Body of pancreas (tissue), 4 donors: ENCODE results near the gene ALPP. TPM values are rescaled to one million over a fixed set of nuclear protein-coding genes. Genes with fewer than 3 reads are reported as not detected.

Experiments
- ATAC-seq: fragments of 150-250 bp; one replicate; pipeline ENCODE4 v1.9.1; 2016
- DNase-seq, 4 donors: peaks; one replicate each; pipeline ENCODE4 v3.0.0-alpha.2; 2019
- H3K27ac ChIP-seq, 4 donors: fragments of 200-600 bp; sonication (generic); 1 replicate in 3 of 4; 2 replicates in 1 of 4; pipeline versions ENCODE4 v1.5.1 to v1.6.1; 2016 to 2019; ENCODE audit warnings: mild to moderate bottlenecking in 1 of 4, mixed read lengths in 1 of 4, moderate library complexity in 1 of 4
- H3K27me3 ChIP-seq, 2 donors: fragments of 200-600 bp; sonication (generic); one replicate each; pipeline ENCODE4 v1.6.0; 2016; ENCODE audit warnings: mild to moderate bottlenecking in 1 of 2
- H3K36me3 ChIP-seq, 2 donors: fragments of 200-600 bp; sonication (generic); replicated peaks in 1 of 2; 2 replicates each; pipeline ENCODE4 v1.5.1; 2016; ENCODE audit warnings: low read depth in 2 of 2; ENCODE audit not compliant: insufficient read depth in 1 of 2
- H3K4me1 ChIP-seq: fragments of 200-600 bp; sonication (generic); one replicate; pipeline ENCODE4 v1.6.0; 2016
- H3K4me3 ChIP-seq, 2 donors: fragments of 200-600 bp; sonication (generic); 1 replicate in 1 of 2; 2 replicates in 1 of 2; pipeline ENCODE4 v1.5.1; 2016 to 2019
- H3K9me3 ChIP-seq, 3 donors: fragments of 200-600 bp; sonication (generic); 1 replicate in 2 of 3; 2 replicates in 1 of 3; pipeline ENCODE4 v1.5.1; 2016
- CTCF ChIP-seq, 7 experiments: fragments of 450-650 bp in 4 of 7; fragments of 200-600 bp in 3 of 7; sonication (generic) in 3 of 7; IDR thresholded peaks; one replicate each; pipeline ENCODE4 v1.5.1; 2016 to 2019; ENCODE audit warnings: antibody characterized with exemption in 7 of 7
- POLR2A ChIP-seq, 3 donors: fragments of 450-650 bp; IDR thresholded peaks; one replicate each; pipeline ENCODE4 v1.6.1; 2016; ENCODE audit warnings: antibody characterized with exemption in 3 of 3, mild to moderate bottlenecking in 2 of 3
- WGBS, 2 donors: methylation state at CpG; one replicate each; pipeline ENCODE4 v1.1.5; 2017; 5-methylcytosine and 5-hydroxymethylcytosine counted together
- intact Hi-C: fragments of 100-400 bp; cut with DNase I; formaldehyde crosslinking; loops from one replicate; pipeline ENCODE4 v1.15.1; 2023
- total RNA-seq, 2 donors: library from RNA; depleted of rRNA; stranded (reverse); fragments of >200 nt; gene quantifications; one replicate each; pipeline ENCODE4 v1.1.0, GENCODE V29; 2016

The ALPP gene
- total RNA-seq, 2 donors from 2014 or later: 0.52 TPM; not detected in 1

DNA sequence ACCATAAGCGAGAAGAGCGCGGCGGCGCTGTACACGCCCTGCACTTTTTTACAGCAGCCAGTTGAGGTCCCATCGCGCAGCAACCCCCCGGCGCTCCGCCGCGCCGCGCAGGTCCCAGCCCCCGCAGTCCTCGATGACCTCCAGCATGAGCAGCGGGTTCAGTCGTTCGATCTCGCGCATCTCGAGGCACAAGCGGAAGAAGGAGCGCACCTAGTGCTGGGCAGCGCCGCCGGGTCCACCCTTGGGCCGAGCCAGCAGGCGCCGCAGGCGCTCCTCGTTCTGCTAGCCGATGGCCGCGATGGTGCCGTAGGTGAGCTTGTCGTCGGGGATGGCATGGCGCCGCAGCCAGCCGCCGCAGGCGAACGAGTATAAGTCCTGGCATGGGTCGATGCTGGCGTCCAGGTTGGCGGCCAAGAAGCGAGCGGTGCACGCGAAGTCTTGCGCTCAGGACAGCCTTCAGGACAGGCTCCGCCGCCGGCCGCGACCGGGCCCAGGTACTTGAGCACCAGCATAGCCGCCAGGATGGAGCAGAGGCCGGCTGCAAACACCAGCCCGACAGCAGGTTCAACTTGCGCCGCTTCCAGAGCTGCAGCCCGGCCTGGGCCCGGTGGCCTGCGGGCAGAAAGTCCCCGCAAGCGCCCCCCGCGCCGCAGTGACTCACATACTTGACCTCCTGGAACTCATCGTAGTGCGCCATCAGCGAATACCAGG, 8.3 kb downstream of the ALPP start:
- Histone ChIP-seq H3K27me3 (peaks cover 2 to 28% of the 10 kb centered on the region in 2 donors), H3K27ac (no peak overlapping the region), H3K9me3 (no peaks in the 10 kb centered on the region), H3K4me3 (no peak overlapping the region), H3K36me3 (no peaks in the 10 kb centered on the region), H3K4me1 (peaks cover 22% of the 10 kb centered on the region)
- ATAC-seq (no peak), DNase-seq (no peak)
- 6 to 26% methylated on average over 9 to 75 of the region's 75 CpGs for WGBS, 2 donors
- TF ChIP-seq CTCF (IDR thresholded peaks at IDR 0.05) (no peak), POLR2A (IDR thresholded peaks at IDR 0.05) (no peak)
- intact Hi-C loops: no loop called here

GRCh38 chr2:232387451-232388171, 9.1 kb downstream of the ALPP start:
- peaks cover 22% of the 10 kb centered on the region for H3K4me1 ChIP-seq
- no peak for TF ChIP-seq CTCF (IDR thresholded peaks at IDR 0.05)
- TF ChIP-seq POLR2A (IDR thresholded peaks at IDR 0.05): no peak
- no peaks in the 10 kb centered on the region for H3K9me3 ChIP-seq
- H3K27ac ChIP-seq: no peak overlapping the region
- DNase-seq (no peak), ATAC-seq (no peak)
- H3K27me3 ChIP-seq: peaks cover 2 to 28% of the 10 kb centered on the region in 2 donors
- intact Hi-C loops: no loop called here
- H3K36me3 ChIP-seq: no peaks in the 10 kb centered on the region
- 8 to 17% methylated on average over 19 to 50 of the region's 50 CpGs for WGBS, 2 donors
- no peak overlapping the region for H3K4me3 ChIP-seq

DNA sequence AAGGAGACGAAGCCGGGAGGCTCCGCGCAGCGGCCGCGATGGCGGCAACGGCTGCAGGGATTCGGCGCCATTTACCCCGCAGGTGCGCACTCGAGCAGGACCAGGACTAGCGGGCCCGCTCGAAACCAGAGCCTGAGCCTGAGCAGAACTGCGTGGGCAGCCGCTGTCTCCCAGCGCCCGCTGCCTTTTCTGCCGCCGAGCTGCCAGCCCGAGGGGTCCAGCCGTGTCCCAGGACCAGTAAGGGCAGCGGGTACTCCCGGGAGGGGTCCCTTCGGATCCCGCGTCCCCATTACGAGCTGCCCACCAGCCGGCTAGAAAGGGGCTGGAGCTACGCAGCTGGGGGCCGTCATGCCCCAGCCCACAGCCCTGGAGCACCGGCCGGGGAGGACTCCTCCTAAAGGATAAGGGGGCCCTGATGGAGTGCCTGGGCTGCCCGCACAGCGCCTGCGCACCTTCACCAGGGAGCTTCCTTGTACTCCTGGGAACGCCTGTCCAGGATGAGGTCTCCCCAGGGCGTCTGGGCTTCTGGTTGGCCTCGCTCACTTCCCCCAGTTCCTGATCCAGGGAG, 9.9 kb downstream of the ALPP start:
- TF ChIP-seq CTCF (IDR thresholded peaks at IDR 0.05): no peak
- no peak for TF ChIP-seq POLR2A (IDR thresholded peaks at IDR 0.05)
- Histone ChIP-seq H3K4me1 (peaks cover 22% of the 10 kb centered on the region), H3K27me3 (peaks cover 2 to 28% of the 10 kb centered on the region in 2 donors), H3K36me3 (no peaks in the 10 kb centered on the region), H3K4me3 (no peak overlapping the region), H3K9me3 (no peaks in the 10 kb centered on the region), H3K27ac (no peak overlapping the region)
- ATAC-seq: no peak
- intact Hi-C loops: no loop called here
- DNase-seq: no peak
- 8% methylated on average over 42 of the region's 42 CpGs; no CpG with 5 or more reads in 1 of the 2 donors for WGBS, 2 donors

DNA sequence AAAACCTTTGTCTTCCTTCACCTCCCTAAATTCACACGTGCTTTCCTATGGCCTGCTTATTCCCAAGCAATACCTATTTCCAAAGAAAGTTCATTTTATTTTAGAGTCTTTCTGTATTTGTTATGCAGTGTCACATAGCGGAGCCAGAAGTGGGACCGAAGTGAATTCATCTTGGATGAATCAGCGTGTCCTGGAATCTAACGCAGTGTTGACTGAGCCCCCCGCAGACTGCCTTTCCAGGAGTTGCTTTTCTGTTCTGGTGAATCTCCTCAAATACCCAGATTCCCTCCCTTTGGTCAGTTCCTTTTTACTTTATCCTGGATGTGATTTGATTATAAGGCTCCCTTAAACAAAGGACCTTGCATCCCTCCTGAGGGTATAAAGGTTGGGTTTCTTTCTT, 10.8 kb downstream of the ALPP start:
- DNase-seq (no peak), ATAC-seq (no peak)
- Histone ChIP-seq H3K36me3 (no peaks in the 10 kb centered on the region), H3K9me3 (no peaks in the 10 kb centered on the region), H3K4me1 (peaks cover 22% of the 10 kb centered on the region), H3K27me3 (peaks cover 2 to 28% of the 10 kb centered on the region in 2 donors), H3K27ac (no peak overlapping the region), H3K4me3 (no peak overlapping the region)
- TF ChIP-seq POLR2A (IDR thresholded peaks at IDR 0.05) (no peak), CTCF (IDR thresholded peaks at IDR 0.05) (no peak)
- intact Hi-C loops: no loop called here
- 34 to 38% methylated on average over 6 of the region's 6 CpGs for WGBS, 2 donors
